Prostate gland (tissue), 2 donors: ENCODE data around the gene ANTXRL. TPM values are rescaled to one million over a fixed set of nuclear protein-coding genes. Genes with fewer than 3 reads are reported as not detected.

ENCODE experiments used
- DNase-seq: peaks from one replicate; pipeline ENCODE4 v3.0.0-alpha.2; 2019; ENCODE audit warnings: low spot score
- H3K27ac ChIP-seq, 2 donors: fragments of 200-600 bp; sonication (generic); 2 replicates each; pipeline ENCODE4 v1.5.1; 2017 to 2019
- H3K27me3 ChIP-seq: fragments of 200-600 bp; sonication (generic); replicated peaks from 2 replicates; pipeline ENCODE4 v1.5.1; 2019; ENCODE audit not compliant: insufficient read depth
- H3K36me3 ChIP-seq, 2 donors: fragments of 200-600 bp; sonication (generic); 1 replicate in 1 of 2; 2 replicates in 1 of 2; pipeline versions ENCODE4 v1.5.1 to v1.8.1; 2017 to 2019
- H3K4me1 ChIP-seq: fragments of 200-600 bp; sonication (generic); replicated peaks from 2 replicates; pipeline ENCODE4 v1.5.1; 2019
- H3K4me3 ChIP-seq, 2 donors: fragments of 200-600 bp; sonication (generic); 2 replicates each; pipeline ENCODE4 v1.5.1; 2017 to 2019
- H3K9me3 ChIP-seq: fragments of 200-600 bp; sonication (generic); 2 replicates; pipeline ENCODE4 v1.5.1; 2017
- POLR2A ChIP-seq: fragments of 450-650 bp; IDR thresholded peaks from one replicate; pipeline ENCODE4 v1.6.1; 2016; ENCODE audit warnings: antibody characterized with exemption, mild to moderate bottlenecking
- POLR2AphosphoS5 ChIP-seq: sonication (generic); formaldehyde crosslinking; IDR thresholded peaks from one replicate; pipeline ENCODE4 v1.6.1; 2017; ENCODE audit warnings: antibody characterized with exemption
- WGBS: methylation state at CpG from one replicate; pipeline ENCODE4 v1.1.5; 2018; 5-methylcytosine and 5-hydroxymethylcytosine counted together
- intact Hi-C: fragments of 100-400 bp; cut with DNase I; formaldehyde crosslinking; loops from one replicate; pipeline ENCODE4 v1.14.2; 2022
- total RNA-seq, 2 donors: library from RNA; depleted of rRNA; stranded (reverse); fragments of >200 nt; gene quantifications; one replicate each; pipeline ENCODE4 v1.1.0, GENCODE V29; 2016
- TF ChIP-seq, protein P1 (sequence below), 4 experiments: fragments of 200-600 bp in 2 of 4; fragments of 450-650 bp in 2 of 4; sonication (generic) in 2 of 4; IDR thresholded peaks; 1 replicate in 3 of 4; 2 replicates in 1 of 4; pipeline ENCODE4 v1.5.1; 2016 to 2019; ENCODE audit warnings: antibody characterized with exemption in 4 of 4, mild to moderate bottlenecking in 2 of 4, moderate library complexity in 2 of 4

ANTXRL gene
- total RNA-seq, 2 donors from 2014 or later = 3.4 TPM; not detected in 1

DNA sequence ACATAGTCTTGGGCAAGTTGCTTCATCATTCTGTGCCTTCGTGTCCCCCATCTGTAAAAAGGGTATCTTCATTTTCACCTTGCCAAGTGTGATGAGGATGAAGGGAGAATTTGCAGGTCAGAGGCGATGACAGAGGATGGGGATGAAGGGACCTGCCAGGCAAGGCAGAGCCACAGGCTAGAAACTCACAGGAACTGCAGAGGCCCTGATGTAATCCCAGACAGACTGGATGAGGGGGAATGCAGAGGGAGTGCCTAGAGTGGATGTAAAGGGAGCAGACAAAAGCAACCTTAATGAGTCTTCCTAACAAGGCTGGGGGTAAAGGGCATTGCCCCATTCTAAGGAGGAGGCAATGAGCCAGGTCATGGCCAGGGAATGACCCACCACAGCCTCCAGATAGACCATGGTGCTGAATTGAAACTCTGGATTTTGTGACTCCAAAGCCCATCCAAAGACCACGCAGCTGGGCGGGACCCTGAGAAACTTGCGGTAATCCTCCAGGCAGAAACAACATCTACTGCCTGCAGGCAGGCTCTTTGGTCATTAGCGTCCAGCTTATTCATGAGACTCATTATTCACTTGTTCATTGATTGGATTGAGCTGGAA, 1.9 kb downstream of the ANTXRL start:
- DNase-seq = no peak

DNA sequence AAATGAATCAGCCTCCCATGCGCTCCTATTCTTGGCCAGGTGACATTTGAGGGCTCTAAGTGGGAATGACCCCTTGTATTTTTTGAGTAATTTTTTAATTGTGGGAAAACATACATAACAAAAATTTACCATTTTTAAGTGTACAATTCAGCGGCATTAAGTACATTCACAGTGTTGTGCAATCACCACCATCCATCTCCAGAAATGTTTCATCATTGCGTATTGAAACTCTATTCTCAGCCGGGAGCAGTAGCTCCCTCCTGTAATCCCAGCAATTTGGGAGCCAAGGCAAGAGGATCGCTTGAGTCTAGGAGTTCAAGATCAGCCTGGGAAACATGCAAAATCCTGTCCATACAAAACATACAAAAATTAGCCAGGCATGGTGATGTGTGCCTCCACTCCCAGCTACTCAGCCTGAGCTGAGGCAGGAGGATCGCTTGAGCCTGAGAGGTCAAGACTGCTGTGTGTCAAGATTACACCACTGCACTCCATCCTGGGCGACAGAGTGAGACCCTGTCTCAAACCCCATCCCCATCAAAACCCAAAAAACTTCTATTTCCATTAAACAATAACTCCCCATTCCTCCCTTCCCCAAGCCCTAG, 2.5 kb downstream of the ANTXRL start:
- intact Hi-C loops = no loop called here
- no peaks in the 10 kb centered on the region for H3K9me3 ChIP-seq
- no peaks in the 10 kb centered on the region for H3K27me3 ChIP-seq
- WGBS = 91% methylated on average over 7 of the region's 7 CpGs
- H3K36me3 ChIP-seq = no peaks in the 10 kb centered on the region
- DNase-seq = no peak
- H3K4me3 ChIP-seq = no peak overlapping the region
- no peaks in the 10 kb centered on the region for H3K4me1 ChIP-seq
- H3K27ac ChIP-seq = no peak overlapping the region
- TF ChIP-seq POLR2A = no peak
- TF ChIP-seq, protein P1, sequence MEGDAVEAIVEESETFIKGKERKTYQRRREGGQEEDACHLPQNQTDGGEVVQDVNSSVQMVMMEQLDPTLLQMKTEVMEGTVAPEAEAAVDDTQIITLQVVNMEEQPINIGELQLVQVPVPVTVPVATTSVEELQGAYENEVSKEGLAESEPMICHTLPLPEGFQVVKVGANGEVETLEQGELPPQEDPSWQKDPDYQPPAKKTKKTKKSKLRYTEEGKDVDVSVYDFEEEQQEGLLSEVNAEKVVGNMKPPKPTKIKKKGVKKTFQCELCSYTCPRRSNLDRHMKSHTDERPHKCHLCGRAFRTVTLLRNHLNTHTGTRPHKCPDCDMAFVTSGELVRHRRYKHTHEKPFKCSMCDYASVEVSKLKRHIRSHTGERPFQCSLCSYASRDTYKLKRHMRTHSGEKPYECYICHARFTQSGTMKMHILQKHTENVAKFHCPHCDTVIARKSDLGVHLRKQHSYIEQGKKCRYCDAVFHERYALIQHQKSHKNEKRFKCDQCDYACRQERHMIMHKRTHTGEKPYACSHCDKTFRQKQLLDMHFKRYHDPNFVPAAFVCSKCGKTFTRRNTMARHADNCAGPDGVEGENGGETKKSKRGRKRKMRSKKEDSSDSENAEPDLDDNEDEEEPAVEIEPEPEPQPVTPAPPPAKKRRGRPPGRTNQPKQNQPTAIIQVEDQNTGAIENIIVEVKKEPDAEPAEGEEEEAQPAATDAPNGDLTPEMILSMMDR (IDR thresholded peaks at IDR 0.05) = no peak
- TF ChIP-seq POLR2AphosphoS5 = no peak

More for the DNA sequence above, 1.9 kb downstream of the ANTXRL start:
- Histone ChIP-seq H3K4me3 (no peak overlapping the region), H3K27me3 (no peaks in the 10 kb centered on the region), H3K27ac (no peak overlapping the region), H3K4me1 (no peaks in the 10 kb centered on the region), H3K9me3 (no peaks in the 10 kb centered on the region), H3K36me3 (no peaks in the 10 kb centered on the region)
- no peak for TF ChIP-seq POLR2AphosphoS5
- TF ChIP-seq, protein P1 (IDR thresholded peaks at IDR 0.05) = no peak
- TF ChIP-seq POLR2A = no peak
- intact Hi-C loops = no loop called here
- 96% methylated on average over 6 of the region's 6 CpGs for WGBS

DNA sequence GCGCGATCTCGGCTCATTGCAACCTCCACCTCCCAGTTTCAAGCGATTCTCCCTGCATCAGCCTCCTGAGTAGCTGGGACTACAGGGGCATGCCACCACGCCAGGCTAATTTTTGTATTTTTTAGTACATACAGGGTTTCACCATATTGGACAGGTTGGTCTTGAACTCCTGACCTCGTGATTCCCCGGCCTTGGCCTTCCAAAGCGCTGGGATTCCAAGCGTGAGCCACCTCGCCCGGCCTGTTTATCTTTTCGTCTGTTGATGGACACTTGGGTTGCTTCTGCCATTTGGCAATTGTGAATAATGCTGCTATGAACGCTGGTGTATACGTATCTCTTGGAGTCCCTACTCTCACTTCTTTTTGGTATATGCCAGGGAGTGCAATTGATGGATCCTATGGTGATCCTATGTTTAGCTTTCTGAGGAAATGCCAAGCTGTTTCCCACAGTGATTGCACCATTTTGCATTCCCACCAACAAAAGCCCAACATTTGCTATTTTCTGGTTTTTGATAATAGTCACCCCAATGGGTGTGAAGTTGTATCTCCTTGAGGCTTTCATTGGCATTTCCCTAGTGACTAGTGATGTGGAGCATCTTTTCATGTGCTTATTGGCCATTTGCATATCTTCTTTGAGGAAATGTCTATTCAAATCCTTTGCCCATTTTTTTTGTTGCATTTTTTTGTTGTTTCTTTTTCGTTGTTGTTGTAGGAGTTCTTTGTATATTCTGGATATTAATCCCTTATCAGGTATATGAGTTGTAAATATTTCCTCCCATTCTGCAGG, 3.5 kb downstream of the ANTXRL start:
- WGBS = 94% methylated on average over 15 of the region's 15 CpGs
- TF ChIP-seq POLR2AphosphoS5 = no peak
- TF ChIP-seq POLR2A = no peak
- H3K27me3 ChIP-seq = no peaks in the 10 kb centered on the region
- H3K27ac ChIP-seq = no peak overlapping the region
- no peaks in the 10 kb centered on the region for H3K36me3 ChIP-seq
- intact Hi-C loops = no loop called here
- H3K4me3 ChIP-seq = no peak overlapping the region
- no peaks in the 10 kb centered on the region for H3K9me3 ChIP-seq
- DNase-seq = no peak
- no peaks in the 10 kb centered on the region for H3K4me1 ChIP-seq

DNA sequence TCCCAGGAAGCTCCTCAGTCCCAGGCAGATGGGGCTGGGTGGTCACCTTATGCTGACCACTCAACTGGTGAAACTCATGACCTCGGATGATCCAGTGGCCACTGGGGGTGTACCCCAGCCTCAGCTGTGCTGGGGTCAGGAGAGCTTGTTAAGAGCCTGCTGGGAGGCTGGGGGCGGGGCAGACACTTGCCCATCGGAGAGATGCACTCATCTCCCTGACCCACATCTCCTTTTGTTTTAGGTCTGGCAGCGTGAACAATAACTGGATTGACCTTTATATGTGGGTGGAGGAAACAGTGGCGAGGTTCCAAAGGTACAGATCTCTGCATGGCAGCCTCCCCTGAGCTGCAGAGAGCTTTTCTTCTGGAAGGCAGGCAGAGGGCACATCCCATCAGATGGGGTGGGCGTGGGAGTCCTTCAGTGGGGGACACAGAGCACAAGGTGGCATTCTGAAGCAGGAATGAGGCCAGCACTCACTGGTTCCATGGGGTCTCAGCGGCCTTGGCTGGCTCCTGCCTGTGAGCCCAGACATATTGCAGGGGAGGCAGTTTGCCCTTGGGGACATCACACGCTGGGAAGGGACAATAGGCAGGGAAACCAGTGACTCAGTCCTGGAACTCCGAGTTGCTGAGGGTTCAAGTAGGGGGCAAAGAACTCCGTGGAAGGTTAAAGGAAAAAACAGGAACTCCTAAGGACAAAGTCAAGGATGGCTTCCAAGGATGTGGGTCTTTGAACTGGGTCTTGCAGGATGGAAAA, 5.2 kb downstream of the ANTXRL start:
- intact Hi-C loops = no loop called here
- WGBS = 47% methylated on average over 10 of the region's 10 CpGs
- H3K9me3 ChIP-seq = no peaks in the 10 kb centered on the region
- no peaks in the 10 kb centered on the region for H3K4me1 ChIP-seq
- no peak overlapping the region for H3K27ac ChIP-seq
- no peaks in the 10 kb centered on the region for H3K36me3 ChIP-seq
- H3K4me3 ChIP-seq = no peak overlapping the region
- no peak for DNase-seq
- TF ChIP-seq POLR2A (no peak), POLR2AphosphoS5 (no peak)
- TF ChIP-seq, protein P1 (IDR thresholded peaks at IDR 0.05) = no peak
- H3K27me3 ChIP-seq = no peaks in the 10 kb centered on the region

DNA sequence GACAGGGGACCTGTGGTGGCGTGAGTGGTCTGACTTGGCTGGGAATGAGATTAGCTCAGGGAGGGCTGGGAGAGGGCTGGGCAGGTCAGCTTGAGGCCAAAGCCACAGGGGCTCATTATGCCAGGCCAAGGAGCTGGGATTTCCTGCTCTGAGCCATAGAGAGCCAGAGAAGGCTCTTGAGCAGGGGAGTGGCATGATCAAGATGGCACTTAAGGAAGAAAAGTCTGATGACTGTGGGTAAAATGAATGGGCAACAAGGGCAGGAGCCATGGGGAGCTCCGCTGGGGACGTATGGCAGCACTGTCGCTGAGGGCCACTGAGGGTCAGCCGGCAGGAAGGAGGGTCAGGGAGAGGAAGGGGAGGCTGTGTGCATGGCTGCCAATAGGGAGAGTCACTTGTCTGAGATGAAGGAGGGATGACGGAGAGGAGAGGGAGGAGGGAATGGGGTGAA, 5.8 kb downstream of the ANTXRL start:
- H3K9me3 ChIP-seq = no peaks in the 10 kb centered on the region
- 80% methylated on average over 6 of the region's 6 CpGs for WGBS
- no peak for DNase-seq
- intact Hi-C loops = no loop called here
- no peaks in the 10 kb centered on the region for H3K4me1 ChIP-seq
- H3K27ac ChIP-seq = no peak overlapping the region
- H3K27me3 ChIP-seq = no peaks in the 10 kb centered on the region
- H3K4me3 ChIP-seq = no peak overlapping the region
- no peaks in the 10 kb centered on the region for H3K36me3 ChIP-seq
- TF ChIP-seq, protein P1 (IDR thresholded peaks at IDR 0.05) = no peak
- TF ChIP-seq POLR2AphosphoS5 = no peak
- no peak for TF ChIP-seq POLR2A
